HG03196 (cell line): ENCODE measurements around the gene ZDHHC3.
"Not testable (repeated sequence)": the region's sequence is repeated elsewhere in the genome, so short reads cannot be mapped to it uniquely, and the experiment has no call there.

Experiments used
- ATAC-seq: cut with Tn5 transposase; IDR thresholded peaks from one replicate; pipeline ENCODE4 v1.9.1; 2021; ENCODE audit not compliant: unreplicated experiment

The ZDHHC3 gene

DNA sequence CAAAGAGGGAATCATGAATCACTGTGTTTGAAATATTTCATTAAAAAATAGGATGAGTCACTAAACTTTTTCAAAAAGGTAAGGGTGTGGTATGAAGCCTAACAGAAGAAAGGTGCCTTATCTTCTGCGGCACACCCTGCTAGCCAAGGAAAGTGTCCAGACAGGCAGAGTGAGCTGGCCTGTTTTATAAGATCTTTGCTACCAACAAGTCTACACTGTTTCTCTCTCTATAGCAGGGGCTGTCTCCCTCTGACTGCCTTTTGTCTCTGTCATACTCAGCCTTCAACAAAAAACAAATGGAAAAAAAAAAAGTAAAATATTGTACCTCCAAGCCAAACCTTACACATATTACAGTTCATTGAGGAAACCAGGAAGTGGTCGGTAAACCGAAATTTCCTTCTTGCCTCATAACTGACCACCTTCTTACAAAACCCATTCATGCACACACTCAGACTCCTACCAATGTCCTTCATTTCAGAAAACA, 9.1 kb downstream of the ZDHHC3 start:
- ATAC-seq: no peak

DNA sequence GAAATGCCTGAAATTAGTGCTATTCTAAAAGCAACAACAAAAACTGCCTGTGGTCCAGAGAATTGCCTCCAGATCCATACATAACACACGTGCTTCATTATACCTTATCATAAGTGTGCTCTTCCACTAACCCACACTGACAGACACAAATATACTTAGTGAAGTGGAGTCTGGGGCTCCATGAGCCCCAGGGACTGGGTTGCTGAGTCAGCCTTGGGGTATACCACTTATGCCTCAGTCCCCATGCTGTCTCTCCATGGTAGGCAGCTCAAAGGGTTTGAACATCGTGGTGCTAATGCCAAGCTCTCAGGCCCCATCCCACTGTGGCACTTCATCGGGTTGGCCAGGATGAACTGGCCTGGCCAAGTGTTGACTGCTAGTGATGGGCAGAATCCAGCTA, 10.8 kb downstream of the ZDHHC3 start:
- ATAC-seq: no peak

DNA sequence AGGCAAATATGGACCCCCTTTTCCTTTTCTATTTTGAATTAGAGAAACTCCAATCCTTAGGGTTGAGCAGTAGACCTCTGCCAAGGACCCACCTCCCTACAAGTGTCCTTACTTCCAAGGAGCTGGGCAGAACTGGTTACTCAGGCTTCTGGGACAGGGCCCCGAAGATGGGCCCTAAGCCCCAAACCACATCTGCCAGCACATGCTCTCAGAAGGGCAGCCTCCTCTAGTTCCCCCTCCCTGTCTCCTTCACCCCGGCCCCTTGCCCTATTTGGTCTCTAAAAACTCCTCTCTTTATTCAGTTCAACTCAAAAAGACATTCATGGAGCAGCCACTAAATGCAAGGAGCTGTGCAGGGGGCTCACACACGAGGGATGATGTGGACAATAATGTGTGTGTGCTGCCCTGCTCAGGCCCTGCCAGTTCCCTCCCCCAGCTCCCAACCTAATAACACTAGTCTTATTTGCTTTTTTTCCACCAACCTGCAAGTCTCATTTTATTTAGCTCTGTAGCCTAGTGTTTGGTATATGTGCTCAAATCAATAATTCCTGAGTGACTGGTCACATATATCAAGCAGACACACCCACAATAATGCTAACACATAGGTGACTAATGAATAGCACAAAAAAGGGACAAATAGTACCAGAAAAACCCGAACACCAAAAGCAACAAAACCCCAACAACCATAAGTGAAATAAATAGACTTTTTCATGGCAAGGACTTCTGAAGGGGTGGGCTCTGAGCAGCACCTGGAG, 12.2 kb downstream of the ZDHHC3 start:
- ATAC-seq: no peak

DNA sequence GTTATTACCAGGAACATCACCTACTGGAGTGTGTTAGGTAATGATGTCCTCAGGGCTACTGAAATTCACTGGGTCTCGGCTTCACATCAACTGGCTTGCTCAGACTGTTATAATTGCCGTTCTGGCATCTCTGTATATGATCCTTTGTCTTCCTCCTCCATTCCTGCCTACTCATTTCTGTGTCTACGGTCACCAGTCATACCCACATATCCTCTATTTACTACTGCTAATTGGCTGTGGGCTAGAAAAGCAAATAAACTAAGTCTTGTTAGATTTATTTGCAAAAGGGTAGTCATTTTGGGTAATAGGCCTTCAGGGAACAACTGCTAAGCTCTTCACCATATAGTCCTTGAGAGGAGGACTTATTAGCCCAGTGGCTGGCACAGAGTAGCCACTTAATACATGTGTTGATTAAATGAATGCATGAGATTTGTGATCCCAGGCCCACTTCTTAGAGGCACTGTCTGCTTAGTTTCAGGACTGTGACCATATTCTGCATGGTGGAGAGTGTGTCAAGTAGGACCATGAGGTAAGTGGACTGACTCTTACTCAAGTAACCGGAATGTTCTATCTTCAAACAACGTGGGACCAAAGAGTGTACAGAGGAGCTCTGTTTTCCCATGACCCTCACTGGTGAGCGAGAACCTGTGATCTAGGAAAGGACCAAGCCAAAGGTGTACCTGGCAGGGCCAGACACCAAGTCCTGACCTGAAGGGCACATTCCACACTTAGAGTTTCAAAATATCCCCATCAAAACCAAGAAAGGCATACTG, 13.2 kb downstream of the ZDHHC3 start:
- ATAC-seq: no peak

DNA sequence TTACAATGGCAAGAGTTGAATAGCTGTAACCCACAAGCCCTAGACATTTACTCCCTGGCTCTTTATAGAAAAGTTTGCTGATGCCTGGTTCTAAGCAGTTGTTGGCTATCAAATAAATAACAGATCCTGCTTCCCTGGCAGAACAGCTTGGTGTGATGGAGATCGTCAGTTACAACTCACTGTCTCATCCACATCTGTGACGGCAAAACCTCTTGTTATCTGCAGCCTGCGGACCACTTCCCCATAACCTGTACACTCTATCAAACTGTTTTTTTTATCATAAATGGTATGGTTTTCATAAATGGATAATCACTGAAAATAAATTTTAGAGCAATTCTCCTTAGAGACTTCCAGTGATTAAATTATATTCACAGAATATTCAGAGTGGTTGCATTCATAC, 14.1 kb downstream of the ZDHHC3 start:
- no peak for ATAC-seq

DNA sequence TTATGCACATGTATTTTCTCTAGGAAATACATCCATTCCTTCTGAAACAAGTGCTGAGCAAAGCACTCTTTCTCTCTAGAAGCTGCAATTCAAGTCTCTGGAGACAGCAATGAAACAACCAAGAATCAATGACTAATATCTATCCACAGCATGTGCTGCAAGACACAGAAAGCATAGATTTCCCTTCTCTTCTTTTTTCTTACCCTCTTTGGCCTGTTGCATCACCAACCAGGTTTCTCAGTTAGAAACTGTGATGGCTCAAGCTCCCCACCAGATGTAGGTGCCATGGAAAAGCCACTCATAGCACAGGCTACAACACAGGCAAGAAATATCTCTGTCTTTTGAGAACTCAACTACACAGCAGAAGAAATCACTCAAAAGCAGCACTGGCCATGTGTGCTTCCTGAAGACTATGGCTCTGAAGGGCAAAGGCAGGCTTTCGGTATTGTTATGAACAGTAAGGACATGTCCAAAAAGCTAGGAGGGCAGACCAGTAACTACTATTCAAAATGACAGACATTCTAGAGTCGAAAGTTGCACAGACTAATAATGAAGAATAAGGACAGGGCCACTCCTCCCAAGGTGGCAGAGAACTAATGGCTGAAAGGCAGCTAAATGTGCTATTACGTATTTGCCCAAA, 15.5 kb downstream of the ZDHHC3 start:
- no peak for ATAC-seq

DNA sequence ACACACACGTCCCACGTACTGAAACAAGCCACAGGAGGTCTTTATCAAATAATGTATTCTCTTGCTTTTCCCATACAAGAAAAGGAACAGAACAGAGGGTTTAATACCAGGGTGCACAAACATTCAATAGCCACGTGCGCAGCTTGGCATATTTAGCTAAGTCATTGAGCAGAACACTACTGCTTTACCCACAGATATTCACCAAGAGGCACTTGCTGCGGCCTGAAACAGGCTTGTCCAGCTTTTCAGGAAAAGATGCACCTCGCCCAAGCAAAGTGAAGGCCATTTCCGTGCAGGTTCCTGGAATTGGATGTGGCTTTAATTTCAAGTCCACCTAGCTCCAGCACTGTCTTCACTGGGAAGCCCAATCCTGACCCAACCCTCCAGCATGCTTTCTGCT, 17.6 kb downstream of the ZDHHC3 start:
- no peak for ATAC-seq

DNA sequence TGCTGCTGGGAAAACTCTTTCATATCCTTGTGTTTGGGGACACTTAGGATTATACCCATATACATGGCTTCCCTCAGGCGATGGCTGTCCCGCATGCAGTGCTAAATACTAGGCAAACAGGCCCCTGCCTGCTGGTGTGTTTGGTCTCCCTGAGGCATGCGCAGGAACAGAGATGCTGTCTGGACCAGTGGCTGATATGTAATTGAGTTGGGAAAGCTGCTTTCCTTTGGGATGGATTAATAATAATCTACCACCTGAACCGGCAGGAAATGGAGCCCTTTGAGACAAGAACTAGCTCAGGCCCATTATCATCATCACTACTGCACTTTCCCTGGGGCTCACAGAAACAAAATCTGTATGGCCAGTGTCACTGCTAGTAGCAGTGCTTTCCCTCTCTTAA, 18.0 kb downstream of the ZDHHC3 start:
- no peak for ATAC-seq

DNA sequence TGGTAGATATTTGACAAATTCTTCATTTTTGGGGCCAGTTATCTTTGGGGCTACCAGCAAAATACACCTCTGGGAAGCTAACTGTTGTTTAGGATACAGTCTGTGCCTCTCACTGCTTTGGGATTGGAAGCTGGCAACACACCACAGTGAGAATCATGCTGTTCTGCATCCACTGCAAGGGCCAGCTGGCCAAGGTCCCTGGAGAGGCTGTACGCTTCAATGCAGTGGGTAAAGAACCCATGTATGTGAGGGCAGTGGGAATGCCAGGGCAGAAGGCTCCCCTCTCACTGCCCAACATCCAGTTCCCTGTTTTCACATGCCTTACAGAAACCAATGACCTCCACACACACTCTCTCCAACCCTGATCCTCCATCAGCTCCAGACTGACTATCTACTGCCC, 20.1 kb downstream of the ZDHHC3 start:
- ATAC-seq: no peak

DNA sequence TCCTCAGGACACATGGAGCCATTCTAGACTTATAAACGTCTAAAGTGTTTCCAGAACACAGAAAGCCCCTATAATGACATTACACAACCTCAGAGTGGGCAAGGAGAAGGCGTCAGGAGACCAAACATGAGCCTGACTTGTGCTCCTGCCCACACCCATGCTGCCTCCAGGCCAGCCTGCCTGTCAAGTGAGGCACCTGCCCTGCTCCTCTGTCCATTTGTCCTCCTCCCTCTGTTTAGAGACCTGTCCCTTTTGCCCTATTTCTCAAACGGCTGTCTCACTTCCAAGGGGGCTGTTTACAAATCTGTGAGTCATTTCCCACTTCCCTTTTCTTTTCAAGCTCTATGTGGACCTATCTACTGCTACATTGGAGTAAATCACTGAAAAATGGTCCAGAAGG, 21.0 kb downstream of the ZDHHC3 start:
- ATAC-seq: no peak

DNA sequence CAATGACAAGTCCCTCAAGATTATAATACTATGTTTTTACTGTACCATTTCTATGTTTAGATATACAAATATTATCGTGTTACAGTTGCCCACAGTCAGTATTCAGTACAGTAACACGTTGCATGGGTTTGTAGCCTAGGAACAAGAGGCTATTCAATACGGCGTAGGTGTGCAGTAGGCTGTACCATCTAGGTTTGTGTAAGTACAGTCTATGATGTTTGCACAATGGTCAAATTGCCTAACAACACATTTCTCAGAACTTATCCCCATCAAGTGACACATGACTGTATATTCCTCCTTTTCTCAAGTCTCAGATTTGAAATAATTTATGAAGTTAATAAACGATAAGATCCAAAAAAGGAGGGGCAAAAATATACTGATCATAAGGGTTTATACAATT, 21.7 kb downstream of the ZDHHC3 start:
- ATAC-seq: no peak

DNA sequence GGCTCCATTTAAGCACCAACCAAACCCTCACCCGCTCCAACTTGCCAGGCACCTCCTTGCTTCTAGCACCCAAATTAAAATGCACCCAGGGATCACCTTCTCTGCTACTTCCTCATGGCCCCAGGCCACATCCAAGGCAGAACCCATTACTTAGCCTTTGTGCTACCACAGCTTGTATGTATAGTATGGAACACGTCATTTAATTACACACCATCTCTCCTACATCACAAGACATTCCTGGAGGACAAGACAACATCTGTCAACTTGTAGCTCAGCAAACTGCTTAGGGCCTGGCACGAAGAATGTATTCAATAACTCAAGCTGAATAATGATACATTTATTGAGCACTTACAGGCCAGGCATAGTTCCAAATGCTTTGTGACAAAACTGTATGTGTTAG, 23.3 kb downstream of the ZDHHC3 start:
- no peak for ATAC-seq

DNA sequence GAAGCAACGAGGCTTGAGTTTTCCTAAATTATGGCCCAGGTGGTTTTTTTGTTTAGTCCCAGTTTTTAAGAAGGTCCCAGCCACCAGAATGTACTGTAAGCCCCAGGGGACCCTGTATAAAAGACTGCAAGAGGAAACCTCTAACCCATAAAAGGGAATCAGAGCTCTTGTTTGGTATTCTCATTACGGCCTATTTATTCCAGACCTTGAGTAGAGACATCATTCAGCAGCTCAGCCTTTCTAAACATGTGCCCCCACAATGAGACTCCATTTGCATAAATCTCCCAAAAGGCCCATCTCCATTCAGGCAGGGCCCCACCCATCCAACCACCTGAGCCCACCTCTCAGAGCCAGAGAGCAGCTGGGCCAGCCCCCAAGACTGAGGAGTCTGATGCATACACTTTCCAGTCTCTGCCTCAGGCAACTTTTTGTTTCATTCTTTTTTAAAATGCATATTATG, 25.7 kb downstream of the ZDHHC3 start:
- no peak for ATAC-seq

DNA sequence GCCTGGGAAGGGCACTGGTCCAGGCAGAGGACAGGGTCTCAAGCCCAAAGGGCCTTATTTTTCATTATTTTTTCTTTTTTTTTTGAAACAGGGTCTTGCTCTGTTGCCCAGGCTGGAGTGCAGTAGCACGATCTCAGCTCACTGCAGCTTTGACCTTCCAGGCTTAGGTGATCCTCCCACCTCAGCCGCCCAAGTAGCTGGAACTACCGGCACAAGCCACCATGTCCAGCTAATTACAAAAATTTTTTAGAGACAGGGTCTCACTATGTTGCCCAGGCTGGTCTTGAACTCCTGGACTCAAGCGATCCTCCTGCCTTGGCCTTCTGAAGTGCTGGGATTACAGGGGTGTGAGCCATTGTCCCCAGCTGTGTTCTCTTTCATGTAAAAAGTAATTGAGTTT, 26.2 kb downstream of the ZDHHC3 start:
- ATAC-seq: not testable (repeated sequence)

DNA sequence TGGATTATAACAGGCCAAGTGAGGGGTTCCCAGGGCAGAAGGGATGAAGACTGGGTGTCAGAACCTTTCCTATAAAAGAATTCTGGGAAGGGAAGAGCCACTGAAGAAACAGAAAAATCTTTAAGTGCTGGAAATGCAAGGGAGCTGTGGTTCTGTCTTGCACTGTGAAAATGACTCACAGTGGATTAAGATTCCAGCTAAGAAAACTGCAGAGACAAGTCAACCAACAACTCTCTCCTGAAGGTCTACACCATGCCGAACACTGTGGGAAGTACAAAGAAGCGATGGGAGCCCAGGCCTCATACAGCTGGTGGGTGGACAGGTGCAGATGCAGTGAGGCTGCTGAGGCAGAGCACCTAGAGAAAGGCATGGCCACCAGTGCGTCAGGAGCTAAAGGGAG, 27.7 kb downstream of the ZDHHC3 start:
- no peak for ATAC-seq

DNA sequence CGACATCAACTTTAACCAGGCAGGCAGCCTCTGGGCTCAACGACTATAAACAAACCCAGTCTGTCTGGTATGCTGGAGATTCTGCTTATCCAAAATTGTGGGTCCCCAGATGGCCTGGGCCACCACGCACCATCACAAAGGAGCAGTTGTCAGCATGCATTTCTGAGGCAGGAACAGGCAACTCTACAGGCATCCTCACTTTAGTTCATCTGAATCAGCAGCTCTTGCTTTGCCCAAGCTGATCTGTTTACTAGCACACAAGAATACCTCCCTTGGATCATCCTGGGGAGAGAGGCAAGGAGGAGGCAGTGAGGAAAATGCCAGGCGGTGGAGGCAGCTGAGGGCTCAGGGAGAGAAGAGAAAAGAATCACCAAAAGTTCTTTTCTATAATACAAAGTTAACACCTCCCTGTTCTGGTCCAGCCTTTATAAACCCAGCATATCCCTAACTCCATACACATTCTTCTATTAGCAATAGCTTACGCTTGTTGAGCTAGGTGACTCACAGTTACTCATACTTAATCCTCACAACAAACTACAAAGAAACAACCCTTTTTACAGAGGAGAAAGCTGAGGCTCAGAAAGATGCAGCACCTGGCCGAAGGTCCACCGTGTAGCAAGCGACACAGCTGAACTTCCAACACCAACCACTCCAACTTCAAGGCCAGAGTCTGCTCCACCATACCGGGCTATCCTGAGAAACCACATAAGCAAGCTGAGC, 33.6 kb downstream of the ZDHHC3 start:
- ATAC-seq: no peak

DNA sequence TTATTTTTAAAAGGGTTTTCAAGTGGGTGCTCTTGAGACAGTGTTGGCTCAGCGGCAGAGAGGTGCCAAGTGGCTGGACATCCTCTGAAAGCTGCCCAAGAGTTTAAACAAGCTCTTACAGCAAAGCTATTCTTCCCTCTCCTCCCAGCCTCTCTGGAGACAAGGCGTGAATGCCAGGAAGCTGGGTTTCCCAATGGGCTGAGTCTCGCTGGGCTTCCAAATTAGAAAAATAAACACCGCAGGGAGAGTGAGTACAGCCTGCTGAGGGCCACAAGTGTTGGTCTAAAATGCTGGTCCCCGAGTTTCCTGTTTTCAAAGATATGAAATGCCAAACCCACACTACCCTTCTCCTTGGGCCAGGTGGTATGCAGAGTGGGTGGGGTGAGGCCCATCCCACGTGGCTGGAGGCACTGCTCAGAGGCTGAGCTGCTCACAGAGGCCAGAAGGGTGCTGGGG, 36.4 kb downstream of the ZDHHC3 start:
- ATAC-seq: no peak

DNA sequence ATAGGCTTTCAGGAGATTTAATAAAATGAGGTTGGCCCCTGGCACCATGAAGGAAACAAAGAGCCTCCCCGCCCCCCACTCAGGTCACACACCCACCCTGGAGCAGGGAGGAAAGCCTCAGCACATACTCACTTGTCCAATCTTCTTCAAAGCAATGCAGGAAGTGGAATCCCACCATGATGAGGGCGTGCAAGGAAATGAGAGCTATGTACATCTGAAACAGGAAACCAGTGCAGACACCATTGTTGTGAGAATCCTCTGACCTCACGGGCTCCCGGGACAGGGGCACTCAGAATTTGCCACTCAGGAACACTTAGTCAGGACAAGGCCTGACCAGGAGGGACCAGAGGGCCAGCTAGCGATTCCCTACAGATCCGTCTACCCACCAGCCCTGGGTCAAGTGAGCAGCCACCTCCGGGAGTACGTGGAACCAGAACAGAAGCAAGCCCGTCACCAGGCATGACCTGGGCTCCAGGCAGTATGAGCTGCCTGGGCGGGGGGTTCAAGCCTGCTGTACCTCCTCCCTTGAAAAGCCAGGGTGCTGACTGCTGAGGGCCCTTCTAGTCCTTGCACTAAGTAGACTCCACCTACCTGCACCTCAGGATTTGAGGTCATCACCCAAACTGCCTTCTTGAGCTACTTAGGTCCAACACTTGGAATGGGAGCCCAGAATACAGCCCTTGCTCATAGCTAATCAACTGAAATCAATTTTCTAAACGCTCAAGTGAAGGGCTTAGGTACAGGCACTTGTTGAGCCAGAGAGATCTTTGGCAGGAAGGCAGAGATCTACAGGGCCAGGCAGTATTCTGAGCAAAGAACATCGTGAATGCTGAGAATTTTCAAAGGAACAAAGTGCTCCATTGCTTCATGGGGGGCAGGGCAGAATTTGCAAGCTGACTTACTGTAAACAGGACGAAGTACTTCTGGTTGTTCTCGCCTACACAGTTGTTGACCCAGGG, 42.7 kb downstream of the ZDHHC3 start:
- no peak for ATAC-seq

DNA sequence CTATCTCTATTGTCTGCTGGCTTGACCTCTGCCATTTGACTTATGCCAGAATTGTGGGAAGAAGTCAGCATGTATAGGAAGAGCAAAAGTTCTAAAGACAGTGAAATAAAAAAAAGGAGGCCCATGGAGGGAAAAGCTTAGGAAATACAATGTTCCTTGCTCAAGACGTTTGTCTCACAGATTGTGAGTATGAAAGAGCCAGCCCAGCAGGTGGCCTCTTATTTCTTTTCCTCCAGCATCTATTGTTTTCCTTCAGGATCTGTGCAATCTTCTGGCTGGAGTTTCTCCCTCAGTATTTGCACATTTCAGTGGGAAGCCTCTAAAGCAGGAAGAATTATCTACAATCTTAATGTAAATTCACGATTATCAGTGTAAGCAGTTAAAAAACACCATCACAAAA, 43.7 kb downstream of the ZDHHC3 start:
- ATAC-seq: no peak

DNA sequence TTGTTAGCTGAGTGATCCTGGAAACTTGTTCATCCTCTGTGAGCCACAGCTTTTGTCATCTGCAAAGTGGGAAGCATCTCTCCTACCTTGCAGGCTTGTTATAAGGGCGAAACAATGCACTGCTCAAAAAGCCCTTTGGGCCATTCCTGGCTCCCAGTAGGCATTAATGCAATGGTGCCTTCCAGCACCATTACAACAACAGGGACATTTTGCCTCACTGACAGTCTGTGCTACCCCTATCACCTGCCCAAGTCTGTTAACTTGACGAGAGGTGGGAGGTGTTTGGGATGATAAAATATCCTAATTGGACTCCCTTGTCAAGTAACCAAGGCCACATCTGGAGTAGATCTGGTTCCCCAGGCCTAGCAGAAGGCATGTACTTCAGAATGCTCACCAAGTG, 44.2 kb downstream of the ZDHHC3 start:
- no peak for ATAC-seq
